Thymus (tissue), 11 donors: Measurements from ENCODE around the gene MAOA. TPM values are rescaled to one million over a fixed set of nuclear protein-coding genes. Genes with fewer than 3 reads are reported as not detected.

Source experiments
- DNase-seq, 9 donors: peaks; one replicate each; pipeline ENCODE4 v3.0.0-alpha.2; 2013; ENCODE audit warnings: low spot score in 9 of 9, low read depth in 6 of 9, missing footprints in 1 of 9
- H3K27ac ChIP-seq, 2 donors: one replicate each; pipeline ENCODE4 v1.5.1; 2013; ENCODE audit warnings: control low read depth in 1 of 2, low read depth in 1 of 2, low read length in 1 of 2, mild to moderate bottlenecking in 1 of 2, moderate library complexity in 1 of 2
- H3K27me3 ChIP-seq, 2 donors: one replicate each; pipeline ENCODE4 v1.5.1; 2013; ENCODE audit warnings: low read length in 1 of 2; ENCODE audit not compliant: control insufficient read depth in 2 of 2, insufficient read depth in 1 of 2
- H3K36me3 ChIP-seq, 2 donors: one replicate each; pipeline ENCODE4 v1.5.1; 2013; ENCODE audit warnings: low read length in 1 of 2, mild to moderate bottlenecking in 1 of 2, moderate library complexity in 1 of 2; ENCODE audit not compliant: control insufficient read depth in 2 of 2, insufficient read depth in 2 of 2
- H3K4me1 ChIP-seq, 2 donors: one replicate each; pipeline ENCODE4 v1.5.1; 2013; ENCODE audit warnings: low read length in 2 of 2; ENCODE audit not compliant: control insufficient read depth in 2 of 2, insufficient read depth in 2 of 2
- H3K4me3 ChIP-seq, 2 donors: one replicate each; pipeline ENCODE4 v1.5.1; 2013; ENCODE audit warnings: low read length in 2 of 2, control low read depth in 1 of 2, mild to moderate bottlenecking in 1 of 2
- H3K9me3 ChIP-seq, 2 donors: one replicate each; pipeline ENCODE4 v1.5.1; 2013; ENCODE audit warnings: low read length in 1 of 2, mild to moderate bottlenecking in 1 of 2; ENCODE audit not compliant: control insufficient read depth in 2 of 2, insufficient read depth in 1 of 2
- WGBS: extraction: QIAGEN DNeasy Blood & Tissue Kit; methylation state at CpG from one replicate; pipeline ENCODE4 v1.1.7; 2013; 5-methylcytosine and 5-hydroxymethylcytosine counted together
- polyA plus RNA-seq: library from polyadenylated mRNA; stranded (reverse); fragments of 200-250 nt; gene quantifications from one replicate; pipeline ENCODE4 v1.2.3, GENCODE V29; 2013
- total RNA-seq: library from RNA; stranded (reverse); fragments of 120-200 nt; gene quantifications from one replicate; pipeline ENCODE4 v1.2.4, GENCODE V29; 2013
- donor health status: healthy.

The MAOA gene
- total and polyA plus RNA-seq, 2 donors: 0.99 to 51.3 TPM

DNA sequence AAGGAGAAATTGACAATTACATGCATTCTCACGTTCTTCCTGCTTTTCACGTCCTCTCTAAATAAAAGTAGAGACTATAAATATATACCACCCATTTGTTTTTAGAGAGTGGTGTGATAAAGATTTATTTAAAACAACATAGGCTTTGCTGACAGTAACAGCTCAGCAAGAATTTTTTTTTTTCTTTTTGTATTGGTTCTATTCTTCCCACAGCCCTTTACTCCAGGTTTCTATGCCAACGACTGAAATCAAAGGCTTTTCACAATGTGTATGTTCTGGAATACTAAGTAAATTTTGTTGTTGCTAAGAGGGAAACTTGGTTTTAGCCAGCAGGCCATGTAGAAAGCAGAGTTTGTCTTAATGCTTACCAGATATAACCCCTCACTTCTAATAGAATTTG lies 43.4 kb downstream of the MAOA start:
- Histone ChIP-seq H3K4me1 (no peaks in the 10 kb centered on the region), H3K9me3 (no peaks in the 10 kb centered on the region), H3K27me3 (no peaks in the 10 kb centered on the region), H3K4me3 (no peak overlapping the region), H3K27ac (no peak overlapping the region), H3K36me3 (no peaks in the 10 kb centered on the region)
- 98% methylated on average over 3 of the region's 3 CpGs for WGBS
- DNase-seq: no peak

DNA sequence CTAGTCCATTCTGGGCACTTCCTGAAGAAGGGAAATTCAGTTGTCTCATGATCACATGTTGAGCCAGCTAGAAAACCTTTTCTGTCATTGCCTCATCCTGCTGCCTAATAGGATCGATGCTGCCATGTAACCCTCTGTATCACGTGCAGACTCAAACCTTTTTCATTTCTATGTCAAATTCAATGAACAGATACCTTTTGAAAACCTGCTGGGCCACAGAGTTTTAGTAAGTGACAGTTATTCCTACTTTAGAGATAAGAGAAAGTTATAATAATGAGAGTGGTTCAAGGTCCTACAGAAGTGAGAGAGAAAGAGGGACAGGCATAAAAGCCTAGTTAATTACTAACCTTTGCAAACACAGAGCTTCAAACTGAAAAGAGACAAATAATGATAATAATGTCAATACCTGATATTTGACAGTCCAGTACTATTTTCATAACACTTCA lies 46.0 kb downstream of the MAOA start:
- no peak overlapping the region for H3K27ac ChIP-seq
- H3K27me3 ChIP-seq: no peaks in the 10 kb centered on the region
- H3K4me1 ChIP-seq: no peaks in the 10 kb centered on the region
- H3K36me3 ChIP-seq: no peaks in the 10 kb centered on the region
- 94% methylated on average over 2 of the region's 2 CpGs for WGBS
- no peak for DNase-seq
- no peak overlapping the region for H3K4me3 ChIP-seq
- H3K9me3 ChIP-seq: no peaks in the 10 kb centered on the region

DNA sequence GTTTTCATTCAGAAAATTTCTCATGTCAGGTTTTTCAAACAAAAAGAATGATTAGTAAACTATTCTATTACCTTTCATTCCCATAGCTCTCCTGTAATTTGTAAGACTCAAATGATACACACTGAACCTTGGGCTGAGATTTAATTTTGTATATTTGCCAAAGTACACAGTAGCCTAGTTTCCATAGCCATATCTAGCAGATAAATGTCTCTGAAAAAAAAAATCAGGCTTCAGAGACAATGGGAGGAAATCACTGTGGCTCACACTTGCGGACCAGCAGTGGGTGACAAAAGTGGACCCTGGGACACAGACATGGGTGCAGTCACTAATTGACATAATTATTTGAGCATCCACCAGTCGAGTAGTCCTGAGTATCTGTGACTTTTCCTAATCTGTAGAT lies 46.6 kb downstream of the MAOA start:
- Histone ChIP-seq H3K27me3 (no peaks in the 10 kb centered on the region), H3K4me3 (no peak overlapping the region), H3K4me1 (no peaks in the 10 kb centered on the region), H3K27ac (no peak overlapping the region), H3K36me3 (no peaks in the 10 kb centered on the region), H3K9me3 (no peaks in the 10 kb centered on the region)
- no peak for DNase-seq
- WGBS: 90% methylated on average over 2 of the region's 2 CpGs

DNA sequence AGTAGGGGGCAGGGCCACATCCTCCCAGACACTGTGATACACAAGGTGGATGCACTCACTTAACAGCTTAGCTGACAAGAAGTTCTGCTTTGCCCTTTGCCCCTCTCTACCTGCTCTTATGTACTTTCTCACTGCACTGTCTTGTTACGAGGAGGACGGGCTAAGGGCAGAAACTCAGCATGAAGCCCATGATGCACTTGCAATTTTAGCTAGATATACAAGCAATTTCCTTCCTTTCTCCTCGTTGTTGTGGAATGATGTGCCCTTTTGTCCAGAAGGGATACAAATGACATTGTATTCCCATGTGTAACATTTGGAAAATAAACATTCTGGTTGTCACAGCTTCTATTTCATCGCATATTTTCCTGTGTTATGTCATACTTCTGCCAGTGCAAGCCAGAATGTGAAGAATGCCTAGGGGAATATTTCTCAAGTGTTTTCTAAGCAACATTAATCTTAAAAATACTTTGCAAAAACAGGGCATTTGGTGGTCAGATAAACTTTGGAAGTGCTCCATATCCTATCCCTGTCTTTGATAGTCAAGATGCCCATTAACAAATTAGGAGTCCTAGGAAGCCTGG lies 47.2 kb downstream of the MAOA start:
- no peaks in the 10 kb centered on the region for H3K4me1 ChIP-seq
- WGBS: 77% methylated on average over 4 of the region's 4 CpGs
- no peaks in the 10 kb centered on the region for H3K9me3 ChIP-seq
- no peaks in the 10 kb centered on the region for H3K36me3 ChIP-seq
- no peak for DNase-seq
- no peak overlapping the region for H3K27ac ChIP-seq
- no peak overlapping the region for H3K4me3 ChIP-seq
- H3K27me3 ChIP-seq: no peaks in the 10 kb centered on the region

DNA sequence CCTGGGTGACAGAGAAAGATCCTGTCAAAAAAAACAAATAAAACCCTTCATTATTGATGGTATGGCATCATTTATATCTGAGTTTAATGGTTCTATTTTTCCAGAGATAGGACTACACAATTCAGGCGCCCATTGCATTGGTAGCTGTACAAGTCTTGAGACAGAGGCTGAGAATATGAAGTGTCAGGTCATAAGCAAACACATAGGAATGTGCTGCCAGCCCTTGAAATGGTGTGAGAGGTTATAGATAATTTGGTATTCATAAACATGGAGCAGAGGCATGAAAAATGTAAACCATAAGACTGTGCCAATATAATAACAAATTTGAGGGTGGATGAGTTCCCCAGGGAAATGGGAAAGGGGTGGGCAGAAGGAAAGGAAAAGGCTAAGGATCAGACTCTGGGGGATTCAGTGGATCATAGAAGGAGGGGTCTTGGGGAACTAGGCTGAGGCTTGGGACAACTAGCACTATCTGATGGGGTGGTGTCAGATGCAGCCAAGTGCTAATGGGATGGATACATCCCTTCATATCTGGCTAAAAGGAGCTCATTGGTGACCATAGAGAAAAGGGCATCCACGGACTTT lies 50.8 kb downstream of the MAOA start:
- H3K4me3 ChIP-seq: no peak overlapping the region
- 96% methylated on average over 2 of the region's 2 CpGs for WGBS
- H3K36me3 ChIP-seq: no peaks in the 10 kb centered on the region
- no peak overlapping the region for H3K27ac ChIP-seq
- DNase-seq: no peak
- no peaks in the 10 kb centered on the region for H3K4me1 ChIP-seq
- H3K9me3 ChIP-seq: no peaks in the 10 kb centered on the region
- no peaks in the 10 kb centered on the region for H3K27me3 ChIP-seq

DNA sequence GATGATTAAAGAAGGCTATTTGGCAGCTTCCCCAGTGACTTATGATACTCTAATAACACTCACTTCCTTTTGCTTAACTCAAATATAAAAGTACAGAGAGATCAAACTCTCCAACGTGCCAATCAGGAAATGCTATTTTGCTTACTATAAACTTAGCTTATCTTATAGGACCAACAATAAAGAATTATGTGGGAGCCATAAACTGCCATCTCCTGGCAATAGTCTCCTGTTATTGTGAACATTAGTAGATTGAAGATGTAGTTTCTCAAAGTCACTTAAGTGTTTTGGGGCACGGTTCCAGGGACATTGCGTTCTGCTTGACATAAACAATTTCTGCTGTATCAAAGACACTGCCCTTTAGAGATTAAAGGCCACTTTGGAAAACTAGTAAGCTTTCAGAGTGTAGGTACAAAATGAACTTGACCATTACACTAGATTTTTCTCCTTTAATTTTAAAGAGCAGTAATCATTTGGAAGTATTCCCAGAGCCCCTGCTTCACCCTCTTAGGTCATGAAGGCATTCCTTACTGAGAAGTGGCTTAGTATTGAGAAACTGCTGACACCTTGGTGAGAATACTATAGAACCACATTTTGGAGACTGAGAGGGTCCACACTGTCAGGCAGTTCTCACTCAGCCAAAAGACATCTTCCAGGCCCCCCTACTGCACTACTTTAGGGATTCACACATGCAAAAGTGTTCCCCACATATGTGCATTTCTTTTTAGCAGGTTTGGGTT lies 51.9 kb downstream of the MAOA start:
- H3K4me1 ChIP-seq: no peaks in the 10 kb centered on the region
- H3K4me3 ChIP-seq: no peak overlapping the region
- WGBS: 61% methylated on average over 3 of the region's 3 CpGs
- no peak for DNase-seq
- H3K27ac ChIP-seq: no peak overlapping the region
- H3K36me3 ChIP-seq: no peaks in the 10 kb centered on the region
- H3K27me3 ChIP-seq: no peaks in the 10 kb centered on the region
- H3K9me3 ChIP-seq: no peaks in the 10 kb centered on the region

DNA sequence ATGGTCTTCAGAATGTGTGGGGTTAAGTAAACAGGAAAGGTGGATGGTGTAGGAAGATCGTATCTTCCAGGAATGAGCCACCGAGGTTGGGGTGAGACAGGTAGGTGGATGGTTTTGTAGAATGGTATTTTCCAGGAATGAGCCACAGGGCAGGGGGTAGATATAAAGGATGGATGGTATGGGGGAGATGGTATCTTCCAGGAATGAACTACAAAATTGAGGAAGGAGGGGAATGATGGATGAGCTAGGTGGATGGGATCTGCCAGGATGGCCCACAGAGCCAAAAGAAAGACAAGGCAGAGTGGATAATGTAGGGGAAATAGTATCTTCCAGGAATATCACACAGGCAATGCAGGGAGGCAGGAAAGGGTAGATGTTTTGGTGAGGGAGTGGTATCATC lies 60.0 kb downstream of the MAOA start:
- Histone ChIP-seq H3K36me3 (no peaks in the 10 kb centered on the region), H3K27ac (no peak overlapping the region), H3K9me3 (peaks cover 0 to 3% of the 10 kb centered on the region in 2 donors), H3K27me3 (no peaks in the 10 kb centered on the region), H3K4me3 (no peak overlapping the region), H3K4me1 (no peaks in the 10 kb centered on the region)
- 98% methylated on average over 2 of the region's 2 CpGs for WGBS
- DNase-seq: no peak

DNA sequence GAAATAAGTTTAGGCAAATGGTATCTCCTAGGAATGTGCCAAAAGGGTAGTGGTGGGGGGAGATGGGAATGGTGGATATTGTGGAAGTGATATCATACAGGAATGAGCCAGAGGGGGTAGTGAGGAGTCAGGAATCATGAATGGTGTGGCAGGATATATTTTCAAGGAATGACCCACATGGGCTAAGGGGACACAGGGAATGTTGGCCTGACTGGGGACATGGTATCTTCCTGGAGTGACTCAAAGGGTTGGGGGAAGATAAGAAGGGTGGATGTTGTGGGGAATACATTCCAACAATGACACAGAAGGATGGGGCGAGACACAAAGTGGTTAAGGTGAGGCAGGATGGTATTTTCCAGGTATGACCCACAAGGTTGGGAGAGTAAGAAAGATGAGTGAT lies 60.6 kb downstream of the MAOA start:
- Histone ChIP-seq H3K27ac (no peak overlapping the region), H3K36me3 (no peaks in the 10 kb centered on the region), H3K27me3 (no peaks in the 10 kb centered on the region), H3K9me3 (peaks cover 0 to 3% of the 10 kb centered on the region in 2 donors), H3K4me3 (no peak overlapping the region), H3K4me1 (no peaks in the 10 kb centered on the region)
- 100% methylated on average over 1 of the region's 1 CpG for WGBS
- DNase-seq: no peak

DNA sequence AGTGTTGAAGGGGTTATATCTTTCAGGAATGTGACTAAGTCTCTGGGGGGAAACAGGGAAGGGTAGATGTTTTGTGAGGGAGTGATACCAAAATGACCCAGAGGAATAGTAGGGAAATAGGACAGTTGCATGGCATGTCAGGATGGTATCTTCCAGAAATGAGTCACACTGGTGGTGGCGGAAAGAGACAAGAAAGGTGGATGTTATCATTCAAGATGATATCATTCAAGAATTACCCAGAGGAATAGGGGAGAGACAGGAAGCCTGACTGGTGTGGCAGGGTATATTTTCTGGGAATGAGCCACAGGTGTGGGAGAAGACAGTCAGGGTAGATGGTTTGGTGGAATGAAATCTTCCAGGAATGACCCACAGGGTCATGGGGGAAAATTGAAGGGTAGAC lies 61.1 kb downstream of the MAOA start:
- Histone ChIP-seq H3K4me3 (no peak overlapping the region), H3K4me1 (no peaks in the 10 kb centered on the region), H3K27ac (no peak overlapping the region), H3K36me3 (no peaks in the 10 kb centered on the region), H3K9me3 (peaks cover 0 to 3% of the 10 kb centered on the region in 2 donors), H3K27me3 (no peaks in the 10 kb centered on the region)
- no peak for DNase-seq
- 100% methylated on average over 1 of the region's 1 CpG for WGBS
